Measurements from ENCODE around the gene PACS2. TPM values are rescaled to one million over a fixed set of nuclear protein-coding genes. Genes with fewer than 3 reads are reported as not detected.

PACS2 gene
- polyA plus RNA-seq, 3 donors = 3.1 to 87.0 (median 3.7) TPM

DNA sequence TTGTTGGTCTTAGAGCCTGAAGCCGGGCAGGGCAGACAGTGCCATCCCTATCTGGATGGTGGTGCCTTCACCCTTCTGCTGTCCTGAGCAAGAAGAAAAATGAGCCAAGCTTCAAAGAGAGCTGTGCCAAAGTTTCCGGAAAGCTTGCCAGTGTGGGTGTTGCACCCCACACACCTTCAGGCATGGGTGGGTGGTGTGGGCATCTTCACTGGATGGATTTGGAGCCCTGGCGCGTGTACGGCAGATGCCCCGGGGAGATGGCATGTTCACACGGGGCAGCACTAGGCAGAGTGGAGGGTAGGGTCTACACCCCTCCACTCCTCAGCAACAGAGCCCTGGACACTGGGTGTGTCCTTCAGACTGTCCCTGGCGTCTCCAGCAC is 33.0 kb downstream of the PACS2 start:
- H3K4me1 Mint-ChIP-seq = peaks cover 8% of the 10 kb centered on the region
- H3K27ac ChIP-seq (ENCODE audit: low read depth in 1 of 2, low read length in 2 of 2) = no peak overlapping the region
- no peak overlapping the region for H3K4me2 ChIP-seq (replicated peaks; ENCODE audit: extremely low read depth, low read length, poor library complexity, severe bottlenecking)
- no peak overlapping the region for H2AFZ ChIP-seq (ENCODE audit: insufficient read depth, low read depth, low read length, poor library complexity, severe bottlenecking)
- 93% methylated on average over 2 of the region's 8 CpGs for WGBS (ENCODE audit: insufficient coverage)
- peaks cover 3 to 10% (median 6%) of the 10 kb centered on the region in 7 donors for H3K9me3 Mint-ChIP-seq
- H3K36me3 Mint-ChIP-seq = peaks cover 2 to 12% of the 10 kb centered on the region in 2 donors
- peaks cover 3 to 4% of the 10 kb centered on the region in 2 donors for H3K4me1 ChIP-seq (ENCODE audit: control insufficient read depth in 1 of 2, insufficient read depth in 2 of 2, low read length in 2 of 2)
- intact Hi-C loops (cut with micrococcal nuclease) = no loop called here
- no peak overlapping the region for H3K9ac ChIP-seq (ENCODE audit: insufficient read depth, low read length, poor library complexity, severe bottlenecking)
- H3K36me3 ChIP-seq (replicated peaks in 1 of 2; ENCODE audit: control insufficient read depth in 1 of 2, insufficient read depth in 2 of 2, low read length in 2 of 2) = peaks cover 0 to 8% of the 10 kb centered on the region in 2 donors
- no peak for DNase-seq
- no peak overlapping the region for H3K4me3 ChIP-seq (replicated peaks in 1 of 3; ENCODE audit: low read depth in 2 of 3, low read length in 3 of 3)
- H3K79me2 ChIP-seq (ENCODE audit: insufficient read depth, low read length) = no peaks in the 10 kb centered on the region
- H4K20me1 ChIP-seq (ENCODE audit: insufficient read depth, low read length) = peaks cover 24% of the 10 kb centered on the region
- H3K27me3 Mint-ChIP-seq (ENCODE audit: low read depth in 3 of 3) = peaks cover 0 to 4% (median 0%) of the 10 kb centered on the region in 3 donors
- H3K4me3 Mint-ChIP-seq = no peak overlapping the region
- H3K27me3 ChIP-seq (ENCODE audit: control insufficient read depth in 2 of 2, insufficient read depth in 2 of 2, low read length in 2 of 2) = no peaks in the 10 kb centered on the region
- TF ChIP-seq, protein P1, sequence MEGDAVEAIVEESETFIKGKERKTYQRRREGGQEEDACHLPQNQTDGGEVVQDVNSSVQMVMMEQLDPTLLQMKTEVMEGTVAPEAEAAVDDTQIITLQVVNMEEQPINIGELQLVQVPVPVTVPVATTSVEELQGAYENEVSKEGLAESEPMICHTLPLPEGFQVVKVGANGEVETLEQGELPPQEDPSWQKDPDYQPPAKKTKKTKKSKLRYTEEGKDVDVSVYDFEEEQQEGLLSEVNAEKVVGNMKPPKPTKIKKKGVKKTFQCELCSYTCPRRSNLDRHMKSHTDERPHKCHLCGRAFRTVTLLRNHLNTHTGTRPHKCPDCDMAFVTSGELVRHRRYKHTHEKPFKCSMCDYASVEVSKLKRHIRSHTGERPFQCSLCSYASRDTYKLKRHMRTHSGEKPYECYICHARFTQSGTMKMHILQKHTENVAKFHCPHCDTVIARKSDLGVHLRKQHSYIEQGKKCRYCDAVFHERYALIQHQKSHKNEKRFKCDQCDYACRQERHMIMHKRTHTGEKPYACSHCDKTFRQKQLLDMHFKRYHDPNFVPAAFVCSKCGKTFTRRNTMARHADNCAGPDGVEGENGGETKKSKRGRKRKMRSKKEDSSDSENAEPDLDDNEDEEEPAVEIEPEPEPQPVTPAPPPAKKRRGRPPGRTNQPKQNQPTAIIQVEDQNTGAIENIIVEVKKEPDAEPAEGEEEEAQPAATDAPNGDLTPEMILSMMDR (IDR thresholded peaks at IDR 0.05) = no peak
- H3K9me3 ChIP-seq (replicated peaks in 1 of 2; ENCODE audit: control insufficient read depth in 1 of 2, insufficient read depth in 1 of 2, low read length in 2 of 2) = peaks cover 0 to 4% of the 10 kb centered on the region in 2 donors
- H3K27ac Mint-ChIP-seq = no peak overlapping the region

DNA sequence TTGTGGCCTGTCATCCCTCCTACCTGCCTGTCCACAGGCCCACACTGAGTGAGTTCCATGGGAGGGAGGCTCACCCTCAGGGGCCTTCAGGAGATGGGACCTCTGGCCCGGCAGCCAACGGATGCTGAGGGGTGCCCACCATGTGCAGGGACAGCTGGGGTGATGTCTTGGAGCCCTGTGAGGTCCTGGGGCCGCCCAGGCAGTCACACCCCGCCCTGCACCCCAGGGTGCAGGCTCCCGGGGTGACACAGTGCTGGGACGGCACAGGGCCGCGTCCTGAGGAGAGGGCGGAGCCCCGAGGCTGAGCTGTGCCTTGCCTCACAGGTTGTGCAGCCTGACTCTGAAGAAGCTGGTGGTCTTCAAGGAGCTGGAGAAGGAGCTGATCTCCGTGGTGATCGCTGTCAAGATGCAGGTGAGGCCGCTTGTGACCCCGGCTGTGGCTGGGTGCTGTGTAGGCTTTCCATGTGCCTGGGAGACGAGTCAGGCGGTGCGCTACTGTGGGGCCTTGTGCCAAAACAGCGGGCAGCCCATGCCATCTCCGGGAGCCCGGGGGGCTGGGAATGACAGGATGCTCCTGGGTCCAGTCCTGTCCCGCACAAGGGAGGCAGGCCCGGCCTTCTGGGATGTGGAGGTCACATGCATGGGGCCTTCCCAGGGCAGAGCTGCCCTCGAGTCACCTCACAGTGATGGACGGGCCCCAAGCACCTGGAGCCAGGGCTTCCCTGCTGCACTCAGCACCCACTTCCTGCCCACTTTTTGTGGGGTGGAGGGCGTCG is 33.8 kb downstream of the PACS2 start:
- Histone ChIP-seq H3K36me3 (replicated peaks in 1 of 2; ENCODE audit: control insufficient read depth in 1 of 2, insufficient read depth in 2 of 2, low read length in 2 of 2) (peaks cover 0 to 8% of the 10 kb centered on the region in 2 donors), H3K4me2 (replicated peaks; ENCODE audit: extremely low read depth, low read length, poor library complexity, severe bottlenecking) (no peak overlapping the region), H4K20me1 (ENCODE audit: insufficient read depth, low read length) (peaks cover 22% of the 10 kb centered on the region), H3K79me2 (ENCODE audit: insufficient read depth, low read length) (no peaks in the 10 kb centered on the region), H3K27ac (ENCODE audit: low read depth in 1 of 2, low read length in 2 of 2) (no peak overlapping the region), H3K27me3 (ENCODE audit: control insufficient read depth in 2 of 2, insufficient read depth in 2 of 2, low read length in 2 of 2) (no peaks in the 10 kb centered on the region), H3K4me1 (ENCODE audit: control insufficient read depth in 1 of 2, insufficient read depth in 2 of 2, low read length in 2 of 2) (peaks cover 3 to 4% of the 10 kb centered on the region in 2 donors), H2AFZ (ENCODE audit: insufficient read depth, low read depth, low read length, poor library complexity, severe bottlenecking) (no peak overlapping the region), H3K9ac (ENCODE audit: insufficient read depth, low read length, poor library complexity, severe bottlenecking) (no peak overlapping the region), H3K4me3 (replicated peaks in 1 of 3; ENCODE audit: low read depth in 2 of 3, low read length in 3 of 3) (no peak overlapping the region), H3K9me3 (replicated peaks in 1 of 2; ENCODE audit: control insufficient read depth in 1 of 2, insufficient read depth in 1 of 2, low read length in 2 of 2) (peaks cover 0 to 4% of the 10 kb centered on the region in 2 donors)
- intact Hi-C loops (cut with micrococcal nuclease) = no loop called here
- no peak for DNase-seq
- H3K27ac Mint-ChIP-seq = no peak overlapping the region
- H3K4me3 Mint-ChIP-seq = no peak overlapping the region
- TF ChIP-seq, protein P1 (IDR thresholded peaks at IDR 0.05) = no peak
- peaks cover 3 to 10% (median 6%) of the 10 kb centered on the region in 7 donors for H3K9me3 Mint-ChIP-seq
- peaks cover 0 to 4% (median 0%) of the 10 kb centered on the region in 3 donors for H3K27me3 Mint-ChIP-seq (ENCODE audit: low read depth in 3 of 3)
- WGBS (ENCODE audit: insufficient coverage) = 87% methylated on average over 25 of the region's 26 CpGs
- peaks cover 2 to 12% of the 10 kb centered on the region in 2 donors for H3K36me3 Mint-ChIP-seq
- peaks cover 6% of the 10 kb centered on the region for H3K4me1 Mint-ChIP-seq
